ENCODE data around the gene BIK.

The BIK gene

GRCh38 chr22:43163241-43163795 lies 52.8 kb downstream of the BIK start:
- TF ChIP-seq NFRKB (IDR thresholded peaks at IDR 0.05) = no peak
- no peak for TF ChIP-seq SP1 (IDR thresholded peaks at IDR 0.05)
- no peak for TF ChIP-seq BHLHE40 (IDR thresholded peaks at IDR 0.05; ENCODE audit: borderline replicate concordance)
- TF ChIP-seq TARDBP (IDR thresholded peaks at IDR 0.05) = no peak
- no peak for TF ChIP-seq FOXM1 (IDR thresholded peaks at IDR 0.05; ENCODE audit: borderline replicate concordance)
- TF ChIP-seq ZNF384 (IDR thresholded peaks at IDR 0.05) = no peak
- no peak for TF ChIP-seq ELF4 (IDR thresholded peaks at IDR 0.05)
- no peak for TF ChIP-seq ARNT (IDR thresholded peaks at IDR 0.05)
- no peak for TF ChIP-seq FOXA1 (IDR thresholded peaks at IDR 0.05)
- TF ChIP-seq PKNOX1 (IDR thresholded peaks at IDR 0.05) = no peak
- TF ChIP-seq SUZ12 (IDR thresholded peaks at IDR 0.05) = no peak
- TF ChIP-seq CTBP1 (IDR thresholded peaks at IDR 0.05; ENCODE audit: borderline replicate concordance) = no peak
- TF ChIP-seq L3MBTL2 (conservative IDR thresholded peaks at IDR 0.05) = no peak
- no peak for TF ChIP-seq HDGF (IDR thresholded peaks at IDR 0.05; ENCODE audit: borderline replicate concordance)
- ChIA-PET POLR2A (interaction anchor here (1.0 kb wide), 1 partner anchor 24 kb away, joined by 4 read pairs; the partner anchor contains the start of gene TTLL12), CTCF (no interaction called here)
- no peak for DNase-seq (ENCODE audit: extremely low spot score)

- no peak for DNase-seq (ENCODE audit: extremely low spot score)
- ChIA-PET CTCF (interaction anchor here (1.2 kb wide), 1 partner anchor 21 kb away, joined by 4 read pairs; no protein-coding TSS in a partner anchor), POLR2A (interaction anchor here (0.9 to 1.3 kb wide), 2 partner anchors 23 to 80 kb away, joined by 4 to 6 read pairs; no protein-coding TSS in a partner anchor)
- TF ChIP-seq NFRKB (IDR thresholded peaks at IDR 0.05) (no peak), SUZ12 (IDR thresholded peaks at IDR 0.05) (no peak), CTBP1 (IDR thresholded peaks at IDR 0.05; ENCODE audit: borderline replicate concordance) (no peak), ARNT (IDR thresholded peaks at IDR 0.05) (no peak), L3MBTL2 (conservative IDR thresholded peaks at IDR 0.05) (no peak), PKNOX1 (IDR thresholded peaks at IDR 0.05) (no peak), SP1 (IDR thresholded peaks at IDR 0.05) (no peak), FOXM1 (IDR thresholded peaks at IDR 0.05; ENCODE audit: borderline replicate concordance) (no peak), FOXA1 (IDR thresholded peaks at IDR 0.05) (no peak), TARDBP (IDR thresholded peaks at IDR 0.05) (no peak)
Observed at GRCh38 chr22:43164636-43165035, 54.1 kb downstream of the BIK start.

GRCh38 chr22:43166132-43166930 lies 55.8 kb downstream of the BIK start:
- no peak for DNase-seq (ENCODE audit: extremely low spot score)
- ChIA-PET POLR2A (interaction anchor here (1.0 kb wide), 1 partner anchor 21 kb away, joined by 5 read pairs; the partner anchor contains the start of gene TTLL12), CTCF (no interaction called here)
- TF ChIP-seq LEF1 (IDR thresholded peaks at IDR 0.05; ENCODE audit: borderline replicate concordance) (no peak), PKNOX1 (IDR thresholded peaks at IDR 0.05) (no peak)

GRCh38 chr22:43167001-43167589 lies 56.5 kb downstream of the BIK start:
- ChIA-PET CTCF (no interaction called here), POLR2A (interaction anchor here (1.0 kb wide), 1 partner anchor 20 kb away, joined by 5 read pairs; the partner anchor contains the start of gene TTLL12)
- TF ChIP-seq FOXA1 (IDR thresholded peaks at IDR 0.05) = no peak
- no peak for TF ChIP-seq SUZ12 (IDR thresholded peaks at IDR 0.05)
- TF ChIP-seq PKNOX1 (IDR thresholded peaks at IDR 0.05) = no peak
- TF ChIP-seq ZNF384 (IDR thresholded peaks at IDR 0.05) = no peak
- TF ChIP-seq CTBP1 (IDR thresholded peaks at IDR 0.05; ENCODE audit: borderline replicate concordance) = no peak
- no peak for TF ChIP-seq FOXM1 (IDR thresholded peaks at IDR 0.05; ENCODE audit: borderline replicate concordance)
- TF ChIP-seq ELF4 (IDR thresholded peaks at IDR 0.05) = no peak
- DNase-seq (ENCODE audit: extremely low spot score) = no peak

- DNase-seq (ENCODE audit: extremely low spot score) = no peak
- ChIA-PET CTCF (no interaction called here), POLR2A (no interaction called here)
- TF ChIP-seq FOXM1 (IDR thresholded peaks at IDR 0.05; ENCODE audit: borderline replicate concordance) (no peak), CTBP1 (IDR thresholded peaks at IDR 0.05; ENCODE audit: borderline replicate concordance) (no peak), ARNT (IDR thresholded peaks at IDR 0.05) (no peak), ZNF384 (IDR thresholded peaks at IDR 0.05) (no peak), LEF1 (IDR thresholded peaks at IDR 0.05; ENCODE audit: borderline replicate concordance) (no peak), BHLHE40 (IDR thresholded peaks at IDR 0.05; ENCODE audit: borderline replicate concordance) (no peak), SUZ12 (IDR thresholded peaks at IDR 0.05) (no peak), SP1 (IDR thresholded peaks at IDR 0.05) (no peak), FOXA1 (IDR thresholded peaks at IDR 0.05) (no peak), ELF4 (IDR thresholded peaks at IDR 0.05) (no peak), PKNOX1 (IDR thresholded peaks at IDR 0.05) (no peak), FOXK2 (IDR thresholded peaks at IDR 0.05) (no peak), HDGF (IDR thresholded peaks at IDR 0.05; ENCODE audit: borderline replicate concordance) (no peak), L3MBTL2 (conservative IDR thresholded peaks at IDR 0.05) (no peak), TARDBP (IDR thresholded peaks at IDR 0.05) (no peak), NFRKB (IDR thresholded peaks at IDR 0.05) (no peak)
Observed at GRCh38 chr22:43168471-43169309, 58.1 kb downstream of the BIK start.
